Loucy (cell line): ENCODE data around the gene TRAPPC12.

ENCODE experiments used
- CTCF ChIP-seq: fragments of 200-600 bp; sonication (generic); conservative IDR thresholded peaks from 2 replicates; pipeline ENCODE4 v1.5.1; 2014; ENCODE audit warnings: mild to moderate bottlenecking, antibody characterized with exemption, low read length
- EZH2phosphoT487 ChIP-seq: fragments of 200-600 bp; IDR thresholded peaks from 2 replicates; pipeline ENCODE4 v1.6.1; 2018; ENCODE audit warnings: antibody characterized with exemption, mild to moderate bottlenecking, moderate library complexity, borderline replicate concordance

- no peak for TF ChIP-seq CTCF
- TF ChIP-seq EZH2phosphoT487: no peak
Measured at GRCh38 chr2:3433339-3433699, 53.8 kb downstream of the TRAPPC12 start.
